HL-60 (cell line): ENCODE measurements around the gene XPC.

ENCODE experiments used
- DNase-seq, 2 experiments: peaks; one replicate each; pipeline ENCODE4 v3.0.0-alpha.2; 2010 to 2020; ENCODE audit warnings: low read depth in 1 of 2, low spot score in 1 of 2
- H3K27ac ChIP-seq: fragments of 250-450 bp; sonication (Bioruptor Pico); replicated peaks from 2 replicates; pipeline ENCODE4 v1.5.1; 2020; ENCODE audit warnings: mild to moderate bottlenecking, moderate library complexity
- H3K27me3 ChIP-seq: fragments of 250-450 bp; sonication (Bioruptor Pico); 2 replicates; pipeline ENCODE4 v1.5.1; 2021; ENCODE audit warnings: mild to moderate bottlenecking, moderate library complexity; ENCODE audit not compliant: insufficient read depth, poor library complexity, severe bottlenecking
- H3K4me3 ChIP-seq: replicated peaks from 2 replicates; pipeline ENCODE4 v1.5.1; 2011; ENCODE audit warnings: mild to moderate bottlenecking, control low read depth, low read length; ENCODE audit not compliant: insufficient read depth
- CTCF ChIP-seq: IDR thresholded peaks from one replicate; pipeline ENCODE4 v1.5.1; 2011; ENCODE audit warnings: low read length, control low read depth, inconsistent platforms; ENCODE audit not compliant: insufficient read depth
- GABPA ChIP-seq: IDR thresholded peaks from 2 replicates; pipeline ENCODE4 v1.6.1; 2012; ENCODE audit warnings: low read depth
- POLR2AphosphoS5 ChIP-seq: IDR thresholded peaks from 2 replicates; pipeline ENCODE4 v1.6.1; 2012; ENCODE audit warnings: low read depth
- SPI1 ChIP-seq: IDR thresholded peaks from 2 replicates; pipeline ENCODE4 v1.6.1; 2012; ENCODE audit warnings: low read depth, mild to moderate bottlenecking, borderline replicate concordance
- TF ChIP-seq, protein P1 (sequence below): IDR thresholded peaks from 2 replicates; pipeline ENCODE4 v1.6.1; 2012; ENCODE audit warnings: low read depth; ENCODE audit not compliant: insufficient replicate concordance

XPC gene

DNA sequence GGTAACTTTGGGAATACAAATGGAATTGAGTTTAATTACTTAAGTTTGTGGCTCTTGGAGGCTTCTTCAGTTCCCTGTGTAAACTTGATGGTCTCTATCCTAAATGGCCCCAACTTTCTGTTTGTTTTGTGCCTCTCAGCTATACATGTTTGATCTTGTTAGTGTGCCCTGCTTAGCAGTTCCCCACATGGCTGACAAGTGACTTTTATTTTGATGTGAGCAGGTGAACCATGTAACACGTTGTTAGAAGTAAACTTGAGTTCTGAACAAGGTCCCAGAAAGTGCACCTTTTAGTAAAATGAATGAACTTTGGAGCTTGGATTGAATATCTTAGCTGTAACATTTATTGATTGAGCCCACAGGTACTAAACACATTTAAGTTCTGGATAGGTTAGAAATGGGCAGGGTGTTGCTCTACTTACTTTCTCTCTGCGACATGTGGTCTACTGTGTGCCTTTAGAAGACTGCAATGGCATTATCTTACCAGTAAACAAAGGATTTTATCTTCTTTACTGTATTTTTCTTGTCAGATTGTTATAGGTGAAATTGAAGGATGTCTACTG lies 4.7 kb upstream of the XPC start:
- no peaks in the 10 kb centered on the region for H3K27me3 ChIP-seq
- no peak overlapping the region for H3K27ac ChIP-seq
- DNase-seq: no peak
- H3K4me3 ChIP-seq: no peak overlapping the region
- no peak for TF ChIP-seq SPI1
- TF ChIP-seq GABPA: no peak
- no peak for TF ChIP-seq POLR2AphosphoS5
- TF ChIP-seq, protein P1, sequence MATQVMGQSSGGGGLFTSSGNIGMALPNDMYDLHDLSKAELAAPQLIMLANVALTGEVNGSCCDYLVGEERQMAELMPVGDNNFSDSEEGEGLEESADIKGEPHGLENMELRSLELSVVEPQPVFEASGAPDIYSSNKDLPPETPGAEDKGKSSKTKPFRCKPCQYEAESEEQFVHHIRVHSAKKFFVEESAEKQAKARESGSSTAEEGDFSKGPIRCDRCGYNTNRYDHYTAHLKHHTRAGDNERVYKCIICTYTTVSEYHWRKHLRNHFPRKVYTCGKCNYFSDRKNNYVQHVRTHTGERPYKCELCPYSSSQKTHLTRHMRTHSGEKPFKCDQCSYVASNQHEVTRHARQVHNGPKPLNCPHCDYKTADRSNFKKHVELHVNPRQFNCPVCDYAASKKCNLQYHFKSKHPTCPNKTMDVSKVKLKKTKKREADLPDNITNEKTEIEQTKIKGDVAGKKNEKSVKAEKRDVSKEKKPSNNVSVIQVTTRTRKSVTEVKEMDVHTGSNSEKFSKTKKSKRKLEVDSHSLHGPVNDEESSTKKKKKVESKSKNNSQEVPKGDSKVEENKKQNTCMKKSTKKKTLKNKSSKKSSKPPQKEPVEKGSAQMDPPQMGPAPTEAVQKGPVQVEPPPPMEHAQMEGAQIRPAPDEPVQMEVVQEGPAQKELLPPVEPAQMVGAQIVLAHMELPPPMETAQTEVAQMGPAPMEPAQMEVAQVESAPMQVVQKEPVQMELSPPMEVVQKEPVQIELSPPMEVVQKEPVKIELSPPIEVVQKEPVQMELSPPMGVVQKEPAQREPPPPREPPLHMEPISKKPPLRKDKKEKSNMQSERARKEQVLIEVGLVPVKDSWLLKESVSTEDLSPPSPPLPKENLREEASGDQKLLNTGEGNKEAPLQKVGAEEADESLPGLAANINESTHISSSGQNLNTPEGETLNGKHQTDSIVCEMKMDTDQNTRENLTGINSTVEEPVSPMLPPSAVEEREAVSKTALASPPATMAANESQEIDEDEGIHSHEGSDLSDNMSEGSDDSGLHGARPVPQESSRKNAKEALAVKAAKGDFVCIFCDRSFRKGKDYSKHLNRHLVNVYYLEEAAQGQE: no peak
- no peak for TF ChIP-seq CTCF

- Histone ChIP-seq H3K27ac (no peak overlapping the region), H3K27me3 (no peaks in the 10 kb centered on the region), H3K4me3 (no peak overlapping the region)
- no peak for DNase-seq
- TF ChIP-seq POLR2AphosphoS5 (no peak), SPI1 (no peak), CTCF (no peak), GABPA (no peak)
- TF ChIP-seq, protein P1: no peak
Observed at GRCh38 chr3:14181253-14181652, 2.9 kb upstream of the XPC start.

- Histone ChIP-seq H3K4me3 (peak overlapping the region; percentile 77), H3K27me3 (no peaks in the 10 kb centered on the region), H3K27ac (peak overlapping the region; percentile 76; the same call in 1 of the 2 replicates)
- no peak for DNase-seq
- TF ChIP-seq POLR2AphosphoS5: no peak
- TF ChIP-seq, protein P1: no peak
- TF ChIP-seq CTCF: no peak
- TF ChIP-seq GABPA: no peak
- no peak for TF ChIP-seq SPI1
Observed at GRCh38 chr3:14179795-14180194, 1.4 kb upstream of the XPC start.
